Sciatic nerve (tissue), 2 donors: ENCODE measurements around the gene COL16A1. TPM values are rescaled to one million over a fixed set of nuclear protein-coding genes. Genes with fewer than 3 reads are reported as not detected.
A peak's percentile ranks its signal among the peaks of the same experiment; 100 is the strongest.

Source experiments
- ATAC-seq: fragments of 200-7000 bp; cut with Tn5 transposase; one replicate; pipeline ENCODE4 v1.9.1; 2020; ENCODE audit warnings: mild to moderate bottlenecking, moderate library complexity
- DNase-seq: peaks from one replicate; pipeline ENCODE4 v3.0.0-alpha.2; 2020; ENCODE audit warnings: low spot score
- intact Hi-C: fragments of 100-400 bp; cut with DNase I; formaldehyde crosslinking; loops from one replicate; pipeline ENCODE4 v1.14.2; 2022
- total RNA-seq: library from RNA; stranded (reverse); fragmentation: NEBNext Ultra II Directional; extraction: Animal tissue kit (Norgen Biotek cat#: 25700); gene quantifications from one replicate; pipeline ENCODE4 v1.2.1, GENCODE V29; 2021
- donor health status: DM: no; HTN: no; CAD: no.
- donor health status: DM: no; HTN: no; CAD: no.

COL16A1 gene
- total RNA-seq = 179 TPM

DNA sequence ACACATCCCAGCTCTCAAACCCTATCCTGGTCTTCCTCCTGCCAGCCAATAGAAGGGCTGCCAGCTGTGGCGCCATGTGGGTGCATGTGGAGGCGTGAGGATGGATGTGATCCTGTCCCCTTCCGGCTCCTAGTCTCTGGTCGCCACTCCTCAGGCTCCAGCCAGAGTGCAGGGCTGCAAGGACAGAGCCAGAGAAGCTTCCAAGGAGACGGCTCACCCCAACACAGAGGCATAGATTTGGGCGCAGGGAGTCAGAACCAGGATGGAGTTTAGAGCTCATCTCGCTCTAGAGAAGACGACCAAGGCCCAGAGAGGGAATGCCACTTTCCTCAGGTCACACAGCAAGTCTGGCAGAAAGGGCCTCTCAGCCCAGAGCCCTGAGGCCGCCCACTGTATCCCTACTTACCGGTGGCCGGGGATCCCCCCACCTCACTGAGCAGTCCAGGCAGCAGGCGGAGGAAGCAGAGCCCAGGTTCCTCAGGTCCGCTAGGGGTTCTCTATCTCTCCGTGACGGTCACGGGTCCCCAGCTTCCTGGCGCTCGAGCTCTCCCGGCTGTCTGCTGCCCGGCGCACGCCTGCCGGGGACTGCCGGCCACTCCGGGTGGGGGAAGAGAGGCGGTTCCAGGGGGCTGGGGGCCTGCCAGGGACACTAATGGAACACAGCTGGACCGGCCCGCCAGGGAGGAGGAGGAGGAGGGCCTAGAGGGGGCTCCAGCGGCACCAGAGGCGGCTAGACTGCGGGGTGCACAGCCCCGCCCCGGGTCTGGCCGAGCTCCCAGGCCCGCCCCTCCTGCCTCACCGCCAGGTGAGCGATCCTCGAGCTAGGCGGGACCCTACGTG, at the start of gene COL16A1:
Gene COL16A1, minus strand, starts transcription at position 587 of the 840 bp plus-strand sequence. CDS start 1,824 bp downstream, outside the sequence.
- intact Hi-C loops = no loop called here
- ATAC-seq = peak; percentile 69
- DNase-seq = peak; percentile 89

- ATAC-seq (peak; percentile 25), DNase-seq (no peak)
- intact Hi-C loops = no loop called here
Observed at GRCh38 chr1:31752952-31753475, 49.2 kb upstream of the COL16A1 start.

DNA sequence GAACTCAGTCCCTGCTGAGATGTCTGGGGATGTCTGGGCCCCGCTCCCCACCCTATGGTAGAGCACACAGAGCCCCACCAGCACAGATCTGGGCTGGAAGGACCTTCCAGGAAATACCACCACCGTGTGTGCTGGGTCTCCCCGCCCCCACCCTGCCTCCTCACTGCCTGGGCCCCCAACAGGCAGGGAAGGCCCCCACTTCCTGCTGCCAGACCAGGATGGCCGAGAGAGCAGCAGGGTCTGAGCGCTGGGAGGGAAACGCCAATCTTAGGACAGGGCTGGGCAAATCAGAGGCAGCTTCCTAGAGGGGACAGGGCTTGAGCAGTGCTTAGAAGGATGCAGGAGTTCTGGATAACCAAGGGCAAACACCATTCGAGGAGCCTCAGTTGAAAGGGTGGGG, 48.4 kb upstream of the COL16A1 start:
- no peak for DNase-seq
- intact Hi-C loops = no loop called here

DNA sequence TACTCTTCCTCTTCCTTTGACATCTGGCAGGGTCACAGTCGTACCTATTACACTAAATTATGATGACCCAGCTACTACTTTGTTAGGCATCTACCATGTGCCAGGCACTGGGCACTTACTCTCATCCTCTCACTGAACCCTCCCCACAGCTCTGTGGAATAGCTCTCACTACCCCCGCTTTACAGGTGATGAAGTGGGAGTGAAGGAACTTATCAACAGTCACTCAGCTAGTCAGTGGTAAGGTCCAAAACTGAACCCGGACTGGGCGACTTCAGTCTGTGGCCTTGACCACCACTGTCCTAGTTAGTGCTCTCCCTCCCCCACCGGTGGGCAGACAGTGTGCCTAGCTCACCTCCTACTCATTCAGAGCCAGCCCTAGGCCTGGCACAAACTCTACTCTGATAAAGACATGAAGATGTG, 48.0 kb upstream of the COL16A1 start:
- DNase-seq = no peak
- no peak for ATAC-seq
- intact Hi-C loops = no loop called here

More for the DNA sequence above, 48.4 kb upstream of the COL16A1 start:
- ATAC-seq = no peak

DNA sequence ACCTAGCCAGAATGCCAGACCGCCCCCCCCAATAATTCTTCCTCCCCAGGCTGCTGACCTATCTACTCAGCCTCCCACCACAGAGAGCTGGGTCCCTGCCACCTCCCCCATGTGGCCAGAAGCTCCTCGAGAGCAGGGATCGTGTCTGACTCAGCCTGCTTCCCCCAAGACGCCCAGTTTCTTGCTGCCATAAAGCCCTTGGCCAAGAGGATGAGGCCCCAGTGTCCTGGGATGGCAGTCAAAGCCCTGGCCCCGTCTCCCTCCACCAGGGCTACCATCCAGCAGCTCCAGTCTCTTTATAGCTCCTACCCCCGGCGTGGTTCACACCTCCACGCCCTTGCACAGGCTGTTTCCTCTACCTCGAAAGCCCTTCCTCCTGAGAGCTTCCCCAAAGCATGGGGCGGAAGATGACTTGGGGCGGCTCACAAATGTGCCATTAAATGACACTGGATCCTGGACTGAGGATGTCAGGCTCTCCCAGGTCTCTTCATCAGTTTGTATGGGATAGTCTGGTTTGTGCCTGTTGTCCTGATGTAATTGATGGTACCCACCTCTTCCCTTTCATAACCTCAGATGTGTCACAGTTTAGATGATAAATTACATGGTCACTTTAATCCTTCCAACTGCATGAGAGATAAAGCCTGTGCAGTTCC, 47.2 kb upstream of the COL16A1 start:
- DNase-seq (no peak), ATAC-seq (no peak)
- intact Hi-C loops = no loop called here

DNA sequence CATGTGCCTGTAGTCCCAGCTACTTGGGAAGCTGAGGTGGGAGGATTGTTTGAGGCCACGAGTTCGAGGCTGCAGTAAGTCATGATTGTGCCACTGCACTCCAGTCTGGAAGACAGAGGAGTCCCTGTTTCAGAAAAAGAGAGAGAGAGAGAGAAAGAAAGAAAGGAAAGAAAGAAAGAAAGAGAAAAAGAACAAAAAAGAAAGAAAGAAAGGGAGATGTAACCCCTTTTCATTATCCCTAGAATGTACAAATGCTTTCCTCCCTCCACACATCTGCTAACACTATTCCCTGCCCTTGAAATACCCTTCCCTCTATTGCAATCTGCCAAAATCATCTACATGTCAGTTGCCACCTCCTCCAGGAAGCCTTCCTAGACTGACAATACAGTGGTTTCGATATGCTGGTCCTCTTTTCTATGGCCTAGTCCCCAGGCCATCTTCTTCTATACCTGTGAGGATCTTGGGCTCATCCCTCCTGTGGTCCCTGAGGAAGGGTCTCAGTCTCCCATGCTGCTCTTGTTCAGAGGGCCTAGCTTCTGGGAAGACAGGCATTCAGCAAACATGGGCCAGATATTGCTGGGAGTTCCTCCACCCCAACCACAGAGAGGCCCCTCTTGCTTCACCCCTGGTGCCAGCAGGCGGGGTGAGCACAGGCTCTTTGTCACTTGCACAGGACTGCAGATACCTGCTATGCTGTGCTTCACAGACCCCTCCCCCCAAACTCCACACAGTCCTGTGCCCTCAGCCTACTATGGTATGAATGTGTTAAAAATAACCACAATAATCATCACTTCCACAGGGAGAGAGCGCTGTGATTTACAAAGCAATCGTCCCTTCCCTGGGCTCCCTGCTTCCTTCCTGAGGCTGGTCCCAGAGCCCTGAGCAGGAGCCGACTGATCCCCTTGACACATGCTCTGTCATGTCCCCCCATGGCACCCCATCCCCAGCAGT, 46.2 kb upstream of the COL16A1 start:
- intact Hi-C loops = no loop called here
- no peak for DNase-seq

GRCh38 chr1:31748365-31748764, 44.5 kb upstream of the COL16A1 start:
- no peak for DNase-seq
- no peak for ATAC-seq
- intact Hi-C loops = no loop called here

More for the DNA sequence above, 46.2 kb upstream of the COL16A1 start:
- ATAC-seq = no peak

GRCh38 chr1:31747304-31747703, 43.5 kb upstream of the COL16A1 start:
- intact Hi-C loops = no loop called here
- ATAC-seq = no peak

GRCh38 chr1:31746687-31747086, 42.9 kb upstream of the COL16A1 start:
- intact Hi-C loops = no loop called here
- no peak for DNase-seq
- no peak for ATAC-seq

More at GRCh38 chr1:31747304-31747703, 43.5 kb upstream of the COL16A1 start:
- no peak for DNase-seq

- peak; percentile 10 for ATAC-seq
- DNase-seq = no peak
- intact Hi-C loops = no loop called here
Observed at GRCh38 chr1:31745946-31746670, 42.3 kb upstream of the COL16A1 start.

DNA sequence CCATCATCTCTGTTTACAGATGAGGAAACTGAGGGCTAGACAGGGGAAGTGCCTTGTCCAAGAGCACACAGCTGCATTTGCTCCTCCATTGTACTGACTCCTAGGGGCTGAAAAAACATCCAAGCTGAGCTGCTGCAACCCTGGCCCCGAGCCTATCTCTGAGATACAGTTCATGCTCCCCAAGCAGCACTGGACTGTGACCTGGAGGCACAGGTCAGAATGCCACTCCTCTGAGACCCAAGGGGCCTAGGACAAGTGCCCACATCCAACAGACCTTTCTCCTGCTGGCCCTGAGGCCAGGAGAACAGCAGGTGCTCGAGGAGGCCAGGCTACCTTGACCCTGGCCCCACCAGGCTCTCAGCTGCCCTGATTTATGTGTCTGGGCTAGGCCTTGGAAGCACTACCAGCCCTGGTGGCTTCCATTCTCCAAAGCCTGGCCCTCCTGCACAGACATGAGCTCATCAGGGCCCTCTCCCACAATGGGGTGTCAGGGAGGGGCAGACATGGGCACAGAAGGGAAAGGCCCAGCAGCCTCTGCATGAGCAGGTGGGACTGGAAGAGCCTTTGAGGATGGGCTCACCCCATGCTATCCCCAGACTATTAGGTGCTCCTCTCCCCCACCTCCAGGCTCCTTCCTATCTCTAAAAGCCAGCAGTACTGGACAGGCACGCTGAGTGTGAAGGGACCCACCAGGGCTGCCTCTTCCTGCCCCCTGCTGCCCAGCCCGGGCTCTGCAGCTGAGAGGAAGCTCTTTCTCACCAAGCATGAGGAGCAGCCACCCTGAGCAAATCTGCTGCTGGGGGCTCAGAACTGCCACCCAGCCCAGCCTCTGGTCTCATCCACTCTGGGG, 41.5 kb upstream of the COL16A1 start:
- intact Hi-C loops = no loop called here
- peak; percentile 82 for DNase-seq
- peak; percentile 84 for ATAC-seq

GRCh38 chr1:31744165-31744888, 40.5 kb upstream of the COL16A1 start:
- no peak for ATAC-seq
- intact Hi-C loops = no loop called here
- DNase-seq = no peak

DNA sequence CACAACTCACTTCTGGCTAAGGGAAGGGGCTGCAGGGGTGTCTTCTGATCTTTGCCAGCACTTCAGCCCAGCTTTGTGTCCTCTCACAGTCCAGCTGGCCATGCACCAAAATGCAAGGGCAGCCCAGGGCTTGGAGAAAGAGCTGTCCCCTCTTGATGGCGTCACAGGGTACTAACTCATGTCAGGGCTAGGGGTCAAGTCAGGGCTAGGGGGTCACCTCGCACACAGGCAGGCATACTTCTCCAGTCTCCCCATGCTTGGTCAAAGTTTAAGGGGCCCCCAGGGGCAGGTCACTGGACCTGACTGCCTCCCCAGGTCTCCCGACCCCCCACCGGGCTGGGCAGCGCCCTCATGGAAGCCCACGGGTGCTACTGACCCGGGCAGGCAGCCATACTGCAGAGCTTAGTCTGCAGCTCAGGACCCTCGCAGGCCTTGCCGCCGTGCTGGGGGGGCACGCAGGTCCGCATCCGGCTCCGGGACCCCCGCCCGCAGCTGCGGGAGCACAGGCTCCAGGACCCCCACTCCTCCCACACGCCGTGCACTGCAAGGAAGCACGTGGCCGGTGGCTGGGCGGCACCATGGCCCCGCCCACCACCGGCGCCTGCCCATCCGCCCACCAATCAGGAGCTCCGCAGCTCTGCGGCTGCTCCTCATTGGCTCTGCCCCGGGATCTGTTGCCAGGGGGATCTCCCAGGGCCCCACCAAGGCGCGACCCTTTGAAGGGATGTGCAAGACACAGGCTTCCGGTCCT, 38.8 kb upstream of the COL16A1 start:
- ATAC-seq = no peak
- no peak for DNase-seq
- intact Hi-C loops = no loop called here

GRCh38 chr1:31739346-31739745, 35.5 kb upstream of the COL16A1 start:
- ATAC-seq (no peak), DNase-seq (no peak)
- intact Hi-C loops = no loop called here

DNA sequence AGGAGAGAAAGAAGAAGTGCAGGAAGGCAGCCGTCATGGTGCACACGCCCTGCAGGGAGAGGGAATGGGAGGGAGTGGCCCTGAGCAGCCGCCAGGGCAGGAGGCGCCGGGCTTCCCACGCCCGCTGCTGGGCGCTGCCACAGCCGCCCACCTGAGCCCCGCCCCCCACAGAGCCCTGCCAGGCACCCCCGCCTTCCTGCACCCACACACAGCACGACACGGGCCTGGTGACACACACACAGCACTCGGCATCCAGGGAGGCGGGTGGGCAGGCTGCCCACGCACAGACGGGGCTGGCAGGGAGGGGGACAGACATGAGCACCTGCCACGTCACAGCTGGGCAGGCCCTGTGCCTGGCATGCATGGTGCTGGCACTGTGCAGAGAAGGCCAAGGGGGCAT, 32.9 kb upstream of the COL16A1 start:
- intact Hi-C loops = no loop called here
- no peak for DNase-seq
- peak; percentile 16 for ATAC-seq

DNA sequence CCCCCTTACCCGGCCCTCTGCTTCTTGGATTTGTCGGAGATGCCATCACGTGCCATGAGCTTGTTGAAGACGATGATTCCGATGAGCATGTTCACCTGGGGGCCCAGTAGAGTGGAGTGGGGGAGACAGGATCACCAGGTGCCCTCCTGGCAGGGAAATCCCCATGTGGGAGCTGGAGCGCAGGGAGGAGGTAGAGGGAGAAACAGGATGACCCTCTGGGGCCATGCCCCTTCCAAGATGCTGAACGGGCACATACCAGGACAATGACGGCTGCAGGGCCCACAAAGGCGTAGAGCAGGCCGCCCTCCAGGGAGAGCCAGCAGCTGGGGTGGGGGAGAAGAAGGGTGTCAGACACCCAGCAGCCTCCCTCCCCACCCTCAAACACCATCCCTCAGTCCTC, 31.8 kb upstream of the COL16A1 start:
- intact Hi-C loops = no loop called here
- ATAC-seq (no peak), DNase-seq (no peak)
